ENCODE measurements around the gene AUP1. TPM values are rescaled to one million over a fixed set of nuclear protein-coding genes. Genes with fewer than 3 reads are reported as not detected.

AUP1 gene
- polyA plus RNA-seq, 3 donors: 130 to 385 (median 149) TPM

DNA sequence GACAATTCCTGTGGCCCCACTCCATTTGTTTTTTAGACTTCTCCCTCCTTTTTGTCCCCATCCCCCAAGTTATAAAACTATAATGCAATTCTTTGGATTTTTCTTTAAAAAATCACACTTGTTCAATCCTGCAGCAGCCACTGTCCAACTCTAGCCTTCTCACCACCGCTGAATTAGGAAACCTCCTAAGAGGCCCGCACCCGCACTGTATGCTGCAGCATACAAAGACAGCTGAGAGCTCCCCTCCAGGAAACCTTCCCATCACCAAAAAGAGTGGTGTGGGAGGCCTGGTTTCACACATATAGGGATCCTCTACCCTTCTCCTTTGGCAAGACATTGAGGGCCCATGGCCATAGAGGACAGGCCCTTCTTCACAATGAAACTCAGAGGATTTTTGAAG is 24.9 kb downstream of the AUP1 start:
- H3K79me2 ChIP-seq (ENCODE audit: insufficient read depth, low read length): peaks cover 28% of the 10 kb centered on the region
- Mint-ChIP-seq H3K4me3 (peak overlapping the region; percentile 59 to 96), H3K9me3 (peaks cover 0 to 10% (median 4%) of the 10 kb centered on the region in 7 donors), H3K36me3 (peaks cover 37 to 46% of the 10 kb centered on the region in 2 donors), H3K27me3 (ENCODE audit: low read depth in 3 of 3) (peaks cover 40 to 57% (median 44%) of the 10 kb centered on the region in 3 donors), H3K27ac (peak overlapping the region; percentile 25 to 94 (median 79)), H3K4me1 (peaks cover 63% of the 10 kb centered on the region)
- H3K4me1 ChIP-seq (ENCODE audit: control insufficient read depth in 1 of 2, insufficient read depth in 2 of 2, low read length in 2 of 2): peaks cover 61 to 67% of the 10 kb centered on the region in 2 donors
- no peak overlapping the region for H3K27ac ChIP-seq (ENCODE audit: low read depth in 1 of 2, low read length in 2 of 2)
- WGBS (ENCODE audit: insufficient coverage): no CpG with 5 or more reads among the region's 3 CpGs
- H3K9me3 ChIP-seq (replicated peaks in 1 of 2; ENCODE audit: control insufficient read depth in 1 of 2, insufficient read depth in 1 of 2, low read length in 2 of 2): peaks cover 0 to 7% of the 10 kb centered on the region in 2 donors
- intact Hi-C loops (cut with micrococcal nuclease): no loop called here
- H3K4me3 ChIP-seq (replicated peaks in 1 of 3; ENCODE audit: low read depth in 2 of 3, low read length in 3 of 3): peak overlapping the region in 1 of 3 experiments; percentile 85
- H4K20me1 ChIP-seq (ENCODE audit: insufficient read depth, low read length): no peaks in the 10 kb centered on the region
- DNase-seq: no peak
- peaks cover 25 to 46% of the 10 kb centered on the region in 2 donors for H3K27me3 ChIP-seq (ENCODE audit: control insufficient read depth in 2 of 2, insufficient read depth in 2 of 2, low read length in 2 of 2)
- no peak overlapping the region for H3K9ac ChIP-seq (ENCODE audit: insufficient read depth, low read length, poor library complexity, severe bottlenecking)
- no peak overlapping the region for H2AFZ ChIP-seq (ENCODE audit: insufficient read depth, low read depth, low read length, poor library complexity, severe bottlenecking)
- H3K36me3 ChIP-seq (replicated peaks in 1 of 2; ENCODE audit: control insufficient read depth in 1 of 2, insufficient read depth in 2 of 2, low read length in 2 of 2): no peaks in the 10 kb centered on the region
- TF ChIP-seq CTCF (IDR thresholded peaks at IDR 0.05): no peak
- peak overlapping the region; percentile 96 for H3K4me2 ChIP-seq (replicated peaks; ENCODE audit: extremely low read depth, low read length, poor library complexity, severe bottlenecking)

DNA sequence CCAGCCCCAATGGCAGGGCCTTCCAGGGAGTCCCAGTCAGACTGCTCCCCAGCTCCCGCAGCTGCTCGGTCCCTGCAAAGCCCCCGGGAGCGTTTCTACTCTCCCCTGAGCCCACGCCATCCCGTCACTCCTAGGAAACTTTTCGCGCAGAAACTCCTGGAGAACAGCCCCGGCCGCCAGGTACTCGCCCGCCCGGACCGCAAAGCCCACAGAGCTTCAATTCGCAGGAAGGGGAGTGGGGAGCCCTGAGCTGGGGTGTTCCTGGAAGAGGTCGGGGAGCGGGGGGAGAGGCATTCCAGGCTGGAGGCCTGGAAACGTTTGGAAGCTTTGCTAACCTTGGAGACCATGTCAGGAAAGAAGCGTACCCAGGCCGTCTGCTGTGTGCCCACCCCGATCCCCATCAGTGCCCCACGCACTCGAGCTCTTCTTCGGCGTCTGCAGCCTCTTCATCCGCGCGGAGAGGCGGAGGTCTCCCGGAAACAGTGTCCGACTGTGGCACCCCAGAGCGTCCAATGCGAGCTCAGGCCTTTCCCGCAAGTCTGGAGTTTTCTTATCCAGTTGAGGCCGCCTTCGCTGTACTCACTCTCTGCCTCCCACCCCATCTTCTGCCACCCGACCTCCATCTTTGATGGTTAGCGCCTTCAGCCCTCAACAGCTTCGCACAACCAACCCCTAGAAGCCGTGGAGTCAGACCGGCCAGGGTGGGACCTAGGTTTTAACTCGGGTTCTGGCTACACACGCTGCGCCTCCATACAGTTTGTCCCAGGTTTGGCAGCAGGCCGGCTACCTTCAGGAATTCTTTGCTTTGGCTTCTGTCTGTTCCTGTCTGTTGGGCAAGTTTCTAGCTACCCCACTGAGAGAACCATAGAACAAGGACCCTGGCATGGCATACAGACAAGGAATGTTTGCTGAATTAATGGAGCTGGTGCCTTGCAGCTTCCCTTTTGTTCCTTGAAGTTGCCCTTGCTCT is 25.7 kb downstream of the AUP1 start:
- peaks cover 0 to 11% of the 10 kb centered on the region in 2 donors for H3K9me3 ChIP-seq (replicated peaks in 1 of 2; ENCODE audit: control insufficient read depth in 1 of 2, insufficient read depth in 1 of 2, low read length in 2 of 2)
- H3K27me3 ChIP-seq (ENCODE audit: control insufficient read depth in 2 of 2, insufficient read depth in 2 of 2, low read length in 2 of 2): peaks cover 32 to 47% of the 10 kb centered on the region in 2 donors
- peaks cover 69% of the 10 kb centered on the region for H3K4me1 Mint-ChIP-seq
- no peaks in the 10 kb centered on the region for H4K20me1 ChIP-seq (ENCODE audit: insufficient read depth, low read length)
- peaks cover 28% of the 10 kb centered on the region for H3K79me2 ChIP-seq (ENCODE audit: insufficient read depth, low read length)
- peak overlapping the region; percentile 74 to 89 for H3K27ac ChIP-seq (ENCODE audit: low read depth in 1 of 2, low read length in 2 of 2)
- DNase-seq: no peak
- 52% methylated on average over 45 of the region's 45 CpGs for WGBS (ENCODE audit: insufficient coverage)
- peak overlapping the region; percentile 75 for H3K9ac ChIP-seq (ENCODE audit: insufficient read depth, low read length, poor library complexity, severe bottlenecking)
- peak overlapping the region; percentile 78 to 94 (median 88) for H3K27ac Mint-ChIP-seq
- H3K4me1 ChIP-seq (ENCODE audit: control insufficient read depth in 1 of 2, insufficient read depth in 2 of 2, low read length in 2 of 2): peaks cover 69 to 75% of the 10 kb centered on the region in 2 donors
- peaks cover 0 to 15% (median 6%) of the 10 kb centered on the region in 7 donors for H3K9me3 Mint-ChIP-seq
- H3K4me2 ChIP-seq (replicated peaks; ENCODE audit: extremely low read depth, low read length, poor library complexity, severe bottlenecking): peak overlapping the region; percentile 88
- intact Hi-C loops (cut with micrococcal nuclease): no loop called here
- H3K4me3 Mint-ChIP-seq: peak overlapping the region; percentile 88 to 96
- TF ChIP-seq CTCF (IDR thresholded peaks at IDR 0.05): no peak
- H2AFZ ChIP-seq (ENCODE audit: insufficient read depth, low read depth, low read length, poor library complexity, severe bottlenecking): peak overlapping the region; percentile 92
- peaks cover 42 to 57% (median 46%) of the 10 kb centered on the region in 3 donors for H3K27me3 Mint-ChIP-seq (ENCODE audit: low read depth in 3 of 3)
- H3K36me3 ChIP-seq (replicated peaks in 1 of 2; ENCODE audit: control insufficient read depth in 1 of 2, insufficient read depth in 2 of 2, low read length in 2 of 2): no peaks in the 10 kb centered on the region
- H3K36me3 Mint-ChIP-seq: peaks cover 42 to 47% of the 10 kb centered on the region in 2 donors
- peak overlapping the region; percentile 39 to 85 (median 77) for H3K4me3 ChIP-seq (replicated peaks in 1 of 3; ENCODE audit: low read depth in 2 of 3, low read length in 3 of 3)
